Suprapubic skin (tissue), 4 donors: Measurements from ENCODE around the gene MIS18BP1. TPM values are rescaled to one million over a fixed set of nuclear protein-coding genes. Genes with fewer than 3 reads are reported as not detected.
A peak's percentile ranks its signal among the peaks of the same experiment; 100 is the strongest.

ENCODE experiments used
- DNase-seq, 2 donors: peaks; one replicate each; pipeline ENCODE4 v3.0.0-alpha.2; 2019; ENCODE audit warnings: low spot score in 2 of 2
- H3K27ac ChIP-seq: fragments of 200-600 bp; sonication (generic); one replicate; pipeline ENCODE4 v1.5.1; 2019
- H3K27me3 ChIP-seq: fragments of 200-600 bp; sonication (generic); one replicate; pipeline ENCODE4 v1.5.1; 2019
- H3K36me3 ChIP-seq: fragments of 200-600 bp; sonication (generic); one replicate; pipeline ENCODE4 v1.5.1; 2019
- H3K4me1 ChIP-seq: fragments of 200-600 bp; sonication (generic); one replicate; pipeline ENCODE4 v1.5.1; 2019
- H3K4me3 ChIP-seq: fragments of 200-600 bp; sonication (generic); one replicate; pipeline ENCODE4 v1.5.1; 2019; ENCODE audit warnings: mild to moderate bottlenecking
- H3K9me3 ChIP-seq: fragments of 200-600 bp; sonication (generic); one replicate; pipeline ENCODE4 v1.5.1; 2019
- CTCF ChIP-seq, 2 donors: fragments of 200-600 bp in 1 of 2; fragments of 450-650 bp in 1 of 2; sonication (generic) in 1 of 2; IDR thresholded peaks; one replicate each; pipeline ENCODE4 v1.5.1; 2016 to 2019; ENCODE audit warnings: antibody characterized with exemption in 2 of 2, mild to moderate bottlenecking in 1 of 2, moderate library complexity in 1 of 2
- EP300 ChIP-seq: sonication (generic); formaldehyde crosslinking; IDR thresholded peaks from one replicate; pipeline ENCODE4 v1.6.1; 2017; ENCODE audit warnings: antibody characterized with exemption
- POLR2A ChIP-seq, 2 donors: fragments of 450-650 bp; IDR thresholded peaks; one replicate each; pipeline ENCODE4 v1.6.1; 2017; ENCODE audit warnings: antibody characterized with exemption in 2 of 2, mild to moderate bottlenecking in 2 of 2, moderate library complexity in 2 of 2
- POLR2AphosphoS5 ChIP-seq, 3 donors: sonication (generic); formaldehyde crosslinking; IDR thresholded peaks; one replicate each; pipeline ENCODE4 v1.6.1; 2017; ENCODE audit warnings: antibody characterized with exemption in 3 of 3
- WGBS: methylation state at CpG from one replicate; pipeline ENCODE4 v1.1.5; 2018; 5-methylcytosine and 5-hydroxymethylcytosine counted together
- total RNA-seq, 4 donors: library from RNA; depleted of rRNA; stranded (reverse); fragments of >200 nt; gene quantifications; one replicate each; pipeline ENCODE4 v1.1.0, GENCODE V29; 2016

Gene MIS18BP1
- total RNA-seq, 4 donors from 2014 or later, result 23.7 to 28.6 (median 27.2) TPM

- DNase-seq, result no peak
- H3K4me1 ChIP-seq, result peaks cover 3% of the 10 kb centered on the region
- TF ChIP-seq POLR2AphosphoS5 (IDR thresholded peaks at IDR 0.05) (no peak), POLR2A (IDR thresholded peaks at IDR 0.05) (no peak), CTCF (IDR thresholded peaks at IDR 0.05) (no peak), EP300 (no peak)
- no peaks in the 10 kb centered on the region for H3K27me3 ChIP-seq
- WGBS, result 77% methylated on average over 1 of the region's 1 CpG
- no peak overlapping the region for H3K27ac ChIP-seq
- H3K9me3 ChIP-seq, result peaks cover 14% of the 10 kb centered on the region
- no peak overlapping the region for H3K4me3 ChIP-seq
- H3K36me3 ChIP-seq, result no peaks in the 10 kb centered on the region
Measured at GRCh38 chr14:45258073-45258472, 5.1 kb upstream of the MIS18BP1 start.

- H3K4me3 ChIP-seq, result no peak overlapping the region
- DNase-seq, result no peak
- no peaks in the 10 kb centered on the region for H3K36me3 ChIP-seq
- WGBS, result 89% methylated on average over 4 of the region's 4 CpGs
- no peaks in the 10 kb centered on the region for H3K27me3 ChIP-seq
- peaks cover 14% of the 10 kb centered on the region for H3K9me3 ChIP-seq
- TF ChIP-seq POLR2AphosphoS5 (IDR thresholded peaks at IDR 0.05) (no peak), POLR2A (IDR thresholded peaks at IDR 0.05) (no peak), EP300 (no peak), CTCF (IDR thresholded peaks at IDR 0.05) (no peak)
- H3K27ac ChIP-seq, result no peak overlapping the region
- peaks cover 23% of the 10 kb centered on the region for H3K4me1 ChIP-seq
Measured at GRCh38 chr14:45254771-45255170, 1.8 kb upstream of the MIS18BP1 start.

- peak in 1 of 2 donors; percentile 69 for DNase-seq
Measured at GRCh38 chr14:45253754-45254310, 830 bp upstream of the MIS18BP1 start.

GRCh38 chr14:45252366-45253069 lies 484 bp downstream of the MIS18BP1 start:
- Histone ChIP-seq H3K9me3 (no peaks in the 10 kb centered on the region), H3K4me1 (peaks cover 27% of the 10 kb centered on the region), H3K4me3 (peak overlapping the region; percentile 75), H3K36me3 (no peaks in the 10 kb centered on the region), H3K27me3 (no peaks in the 10 kb centered on the region), H3K27ac (peak overlapping the region; percentile 90)
- TF ChIP-seq POLR2AphosphoS5 (IDR thresholded peaks at IDR 0.05), result no peak
- TF ChIP-seq EP300, result no peak
- no peak for TF ChIP-seq POLR2A (IDR thresholded peaks at IDR 0.05)
- TF ChIP-seq CTCF (IDR thresholded peaks at IDR 0.05), result no peak
- WGBS, result 2% methylated on average over 26 of the region's 26 CpGs
- no peak for DNase-seq

More at GRCh38 chr14:45253754-45254310, 830 bp upstream of the MIS18BP1 start:
- H3K36me3 ChIP-seq, result no peaks in the 10 kb centered on the region
- peak overlapping the region; percentile 90 for H3K27ac ChIP-seq
- peak overlapping the region; percentile 75 for H3K4me3 ChIP-seq
- peaks cover 11% of the 10 kb centered on the region for H3K9me3 ChIP-seq
- no peaks in the 10 kb centered on the region for H3K27me3 ChIP-seq
- 63% methylated on average over 23 of the region's 23 CpGs for WGBS
- TF ChIP-seq POLR2A (IDR thresholded peaks at IDR 0.05) (no peak), POLR2AphosphoS5 (IDR thresholded peaks at IDR 0.05) (no peak), CTCF (IDR thresholded peaks at IDR 0.05) (no peak), EP300 (no peak)
- H3K4me1 ChIP-seq, result peaks cover 27% of the 10 kb centered on the region

GRCh38 chr14:45251912-45252311 lies 1.1 kb downstream of the MIS18BP1 start:
- Histone ChIP-seq H3K27me3 (no peaks in the 10 kb centered on the region), H3K4me3 (peak overlapping the region; percentile 75), H3K27ac (peak overlapping the region; percentile 90), H3K4me1 (peaks cover 27% of the 10 kb centered on the region), H3K9me3 (no peaks in the 10 kb centered on the region), H3K36me3 (no peaks in the 10 kb centered on the region)
- TF ChIP-seq EP300 (no peak), CTCF (IDR thresholded peaks at IDR 0.05) (no peak), POLR2AphosphoS5 (IDR thresholded peaks at IDR 0.05) (no peak), POLR2A (IDR thresholded peaks at IDR 0.05) (no peak)
- no peak for DNase-seq
- WGBS, result 18% methylated on average over 5 of the region's 5 CpGs
